NT2/D1 (cell line): ENCODE data around the gene TMEM132D.

Experiments
- DNase-seq: peaks from one replicate; pipeline ENCODE4 v3.0.0-alpha.2; 2011; ENCODE audit warnings: low read depth, low spot score
- H3K27me3 ChIP-seq: 2 replicates; pipeline ENCODE4 v1.6.0; 2011; ENCODE audit warnings: mild to moderate bottlenecking; ENCODE audit not compliant: insufficient read length, insufficient read depth
- H3K36me3 ChIP-seq: 2 replicates; pipeline ENCODE4 v1.6.1; 2011; ENCODE audit warnings: mild to moderate bottlenecking, low read length, mixed read lengths; ENCODE audit not compliant: insufficient read depth, insufficient read length
- H3K4me1 ChIP-seq: 2 replicates; pipeline ENCODE4 v1.5.1; 2011; ENCODE audit not compliant: insufficient read depth, insufficient read length
- H3K4me3 ChIP-seq: 2 replicates; pipeline ENCODE4 v1.5.1; 2011; ENCODE audit warnings: low read depth; ENCODE audit not compliant: insufficient read length
- H3K9ac ChIP-seq: 2 replicates; pipeline ENCODE4 v1.6.0; 2011; ENCODE audit warnings: low read depth; ENCODE audit not compliant: insufficient read length
- H3K9me3 ChIP-seq: 2 replicates; pipeline ENCODE4 v1.5.1; 2011; ENCODE audit warnings: mild to moderate bottlenecking, low read length; ENCODE audit not compliant: insufficient read depth
- SUZ12 ChIP-seq: IDR thresholded peaks from 2 replicates; pipeline ENCODE4 v1.6.1; 2011; ENCODE audit not compliant: insufficient read length, insufficient read depth; ENCODE audit errors: extremely low read depth
- YY1 ChIP-seq: IDR thresholded peaks from 2 replicates; pipeline ENCODE4 v1.6.1; 2011; ENCODE audit not compliant: insufficient read length, insufficient read depth
- ZNF274 ChIP-seq: IDR thresholded peaks from 2 replicates; pipeline ENCODE4 v1.6.1; 2011; ENCODE audit warnings: mild to moderate bottlenecking, low read depth, low read length

TMEM132D gene

DNA sequence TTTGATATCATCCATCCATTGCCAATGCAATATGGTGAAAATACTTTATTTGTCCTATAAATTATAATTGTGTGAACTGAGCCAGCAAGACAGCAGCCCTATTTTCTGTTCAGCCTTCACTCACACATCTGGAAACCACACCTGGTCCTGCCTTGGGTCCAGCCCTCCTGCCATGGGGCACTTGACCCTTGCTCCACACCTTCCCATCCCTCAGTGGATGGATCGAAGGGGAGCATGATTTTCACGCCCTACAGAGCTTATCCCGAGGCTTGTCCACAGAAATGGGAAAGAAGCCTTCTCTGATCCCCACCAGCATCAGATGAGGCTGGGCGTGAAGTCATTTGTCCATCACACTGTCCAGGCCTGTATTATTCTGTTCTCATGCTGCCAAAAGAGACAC, 10.1 kb downstream of the TMEM132D start:
- Histone ChIP-seq H3K36me3 (no peaks in the 10 kb centered on the region), H3K9ac (no peak overlapping the region), H3K4me3 (no peak overlapping the region), H3K9me3 (no peaks in the 10 kb centered on the region), H3K27me3 (no peaks in the 10 kb centered on the region), H3K4me1 (no peaks in the 10 kb centered on the region)
- TF ChIP-seq ZNF274 (no peak), YY1 (no peak), SUZ12 (no peak)
- no peak for DNase-seq

DNA sequence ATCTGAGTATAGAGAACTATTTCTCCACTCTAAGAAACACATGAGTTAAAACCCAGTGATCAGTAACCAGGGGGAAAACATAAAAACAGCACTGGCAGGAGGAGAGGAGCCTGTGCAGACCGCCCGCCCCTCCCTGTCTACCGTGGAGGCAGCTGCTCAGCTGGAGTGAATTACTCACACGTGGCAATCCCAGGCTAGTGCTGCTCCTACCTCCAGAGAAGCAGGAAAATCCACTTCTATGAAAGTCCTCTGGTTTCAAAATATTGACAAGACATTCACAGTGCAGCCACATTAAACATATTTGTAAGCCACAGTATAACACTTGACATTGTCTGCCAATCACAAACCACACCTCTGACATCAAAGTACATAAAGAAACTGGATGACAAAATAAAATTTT, 16.7 kb downstream of the TMEM132D start:
- no peak for TF ChIP-seq ZNF274
- TF ChIP-seq SUZ12, result no peak
- TF ChIP-seq YY1, result no peak
- Histone ChIP-seq H3K4me1 (no peaks in the 10 kb centered on the region), H3K9ac (no peak overlapping the region), H3K36me3 (no peaks in the 10 kb centered on the region), H3K9me3 (no peaks in the 10 kb centered on the region), H3K4me3 (no peak overlapping the region), H3K27me3 (no peaks in the 10 kb centered on the region)
- no peak for DNase-seq

DNA sequence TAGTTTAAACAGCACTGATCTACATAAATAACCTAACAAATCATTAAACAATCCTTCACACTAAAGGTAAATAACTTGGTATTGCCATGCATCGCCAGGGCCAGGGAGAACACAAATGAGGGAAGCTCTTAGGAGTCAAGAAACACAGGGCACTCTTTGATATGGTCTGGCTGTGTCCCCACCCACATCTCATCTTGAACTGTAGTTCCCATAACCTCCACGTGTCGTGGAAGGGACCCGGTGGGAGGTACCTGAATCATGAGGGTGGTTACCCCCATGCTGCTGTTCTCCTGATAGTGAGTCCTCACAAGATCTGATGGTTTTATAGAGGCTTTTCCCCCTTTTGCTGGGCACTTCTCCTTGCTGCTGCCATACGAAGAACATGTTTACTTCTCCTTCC, 17.3 kb downstream of the TMEM132D start:
- TF ChIP-seq ZNF274 (no peak), YY1 (no peak), SUZ12 (no peak)
- no peak for DNase-seq
- no peaks in the 10 kb centered on the region for H3K4me1 ChIP-seq
- H3K9me3 ChIP-seq, result no peaks in the 10 kb centered on the region
- H3K4me3 ChIP-seq, result no peak overlapping the region
- no peaks in the 10 kb centered on the region for H3K27me3 ChIP-seq
- H3K36me3 ChIP-seq, result no peaks in the 10 kb centered on the region
- no peak overlapping the region for H3K9ac ChIP-seq

DNA sequence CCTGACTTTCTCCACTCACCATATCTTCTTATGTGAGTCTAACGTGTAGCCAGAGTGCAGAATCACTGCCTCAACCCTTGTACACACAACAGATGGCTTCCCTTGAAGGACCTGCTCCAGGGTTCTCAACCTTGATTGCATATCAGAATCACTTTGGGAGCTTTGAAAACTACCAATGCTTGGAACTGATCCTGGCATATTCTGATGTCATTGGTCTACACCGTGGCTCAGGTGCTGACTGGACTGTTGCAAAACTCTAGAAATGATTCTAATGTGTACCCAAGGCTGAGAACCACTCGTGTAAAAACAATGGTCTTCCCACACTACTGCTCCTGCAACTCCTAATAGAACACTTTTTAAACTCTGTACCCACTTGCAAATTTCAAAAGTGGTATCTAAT, 18.5 kb downstream of the TMEM132D start:
- no peak for TF ChIP-seq SUZ12
- TF ChIP-seq ZNF274, result no peak
- no peak for TF ChIP-seq YY1
- DNase-seq, result no peak
- no peak overlapping the region for H3K4me3 ChIP-seq

DNA sequence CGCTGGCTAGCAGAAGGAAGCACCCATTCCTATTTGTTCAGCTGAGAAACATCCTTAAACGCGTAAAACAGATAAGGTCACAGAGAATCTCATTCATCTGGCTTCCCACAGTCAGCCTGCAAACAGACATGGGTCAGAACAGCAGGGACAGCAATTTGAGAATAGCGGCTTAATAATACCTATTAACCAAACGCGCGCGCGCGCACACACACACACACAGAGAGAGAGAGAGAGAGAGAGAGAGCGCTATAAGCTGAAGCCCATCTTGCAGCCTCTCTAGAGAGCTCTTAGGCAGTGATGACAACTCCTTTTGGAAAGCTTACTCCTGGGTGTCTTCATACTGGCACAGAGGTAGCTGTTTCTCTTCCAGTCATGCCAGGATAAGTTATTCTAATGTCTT, 26.4 kb downstream of the TMEM132D start:
- Histone ChIP-seq H3K4me3 (no peak overlapping the region), H3K9ac (no peak overlapping the region), H3K9me3 (no peaks in the 10 kb centered on the region), H3K4me1 (no peaks in the 10 kb centered on the region), H3K27me3 (no peaks in the 10 kb centered on the region), H3K36me3 (no peaks in the 10 kb centered on the region)
- TF ChIP-seq ZNF274 (no peak), YY1 (no peak), SUZ12 (no peak)
- DNase-seq, result no peak

More for the DNA sequence above, 18.5 kb downstream of the TMEM132D start:
- H3K36me3 ChIP-seq, result no peaks in the 10 kb centered on the region
- no peaks in the 10 kb centered on the region for H3K9me3 ChIP-seq
- H3K4me1 ChIP-seq, result no peaks in the 10 kb centered on the region
- no peak overlapping the region for H3K9ac ChIP-seq
- H3K27me3 ChIP-seq, result no peaks in the 10 kb centered on the region

DNA sequence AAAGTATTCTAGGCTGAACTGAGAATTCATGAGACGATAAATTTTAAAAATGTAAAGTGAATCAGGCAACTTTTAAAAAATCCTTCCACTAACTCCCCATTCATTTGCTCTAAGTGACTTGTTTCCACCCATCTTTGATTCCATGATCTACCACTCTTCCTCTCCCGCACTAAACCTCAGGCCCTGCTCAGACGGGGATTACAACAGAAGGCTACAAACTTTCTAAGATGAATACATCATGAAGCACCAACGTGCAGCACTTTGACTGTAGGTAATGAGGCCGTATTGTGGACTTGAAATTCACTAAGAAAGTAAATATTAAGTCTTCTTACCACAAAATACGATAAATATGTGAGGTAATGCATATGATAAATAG, 30.0 kb downstream of the TMEM132D start:
- no peaks in the 10 kb centered on the region for H3K9me3 ChIP-seq

DNA sequence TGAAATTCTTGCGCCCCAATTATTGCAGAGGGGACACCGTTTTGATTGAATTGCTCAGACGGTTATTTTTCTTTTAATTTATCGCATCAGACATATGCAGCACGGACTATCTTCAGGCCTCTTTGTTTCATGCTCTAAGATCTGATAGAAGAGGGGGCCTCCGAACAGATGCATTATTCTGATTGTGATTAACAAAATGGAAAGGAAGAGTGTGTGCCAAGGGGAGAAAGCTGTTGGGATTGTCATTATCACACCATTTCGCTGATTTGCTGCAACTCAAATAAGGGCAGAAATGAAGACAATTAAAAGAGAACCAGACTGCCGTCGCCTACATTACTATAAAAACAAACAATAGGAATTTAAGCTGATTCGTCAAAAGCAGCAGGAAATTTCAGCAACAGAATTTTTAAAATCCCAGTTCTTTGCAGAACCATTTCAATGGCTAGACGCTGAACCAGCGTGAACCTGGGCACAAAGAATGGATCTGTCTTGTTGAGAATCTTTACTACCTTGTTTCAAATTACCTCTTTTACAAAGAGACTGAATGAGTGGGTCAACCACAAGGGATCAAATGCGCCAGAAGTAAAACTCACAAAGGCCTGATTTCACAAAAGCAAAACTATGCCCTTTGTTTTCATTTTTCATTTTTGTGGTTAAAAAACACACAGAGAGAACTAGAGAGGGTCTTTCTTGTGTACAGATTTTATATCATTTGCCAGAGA, 30.6 kb downstream of the TMEM132D start:
- Histone ChIP-seq H3K9me3 (no peaks in the 10 kb centered on the region), H3K36me3 (no peaks in the 10 kb centered on the region), H3K4me3 (no peak overlapping the region), H3K27me3 (peaks cover 7% of the 10 kb centered on the region), H3K4me1 (peaks cover 11% of the 10 kb centered on the region), H3K9ac (no peak overlapping the region)
- no peak for TF ChIP-seq SUZ12
- TF ChIP-seq YY1, result no peak
- TF ChIP-seq ZNF274, result no peak
- DNase-seq, result no peak

More for the DNA sequence above, 30.0 kb downstream of the TMEM132D start:
- peaks cover 2% of the 10 kb centered on the region for H3K27me3 ChIP-seq
- H3K9ac ChIP-seq, result no peak overlapping the region
- H3K4me3 ChIP-seq, result no peak overlapping the region
- DNase-seq, result no peak
- no peaks in the 10 kb centered on the region for H3K36me3 ChIP-seq
- peaks cover 8% of the 10 kb centered on the region for H3K4me1 ChIP-seq
- TF ChIP-seq SUZ12, result no peak
- TF ChIP-seq YY1, result no peak
- TF ChIP-seq ZNF274, result no peak
